MCF 10A (cell line): ENCODE results near the gene MXD4. TPM values are rescaled to one million over a fixed set of nuclear protein-coding genes. Genes with fewer than 3 reads are reported as not detected.

Experiments
- BruUV-seq: library from RNA; stranded (reverse); fragments of 400-500 nt; replicated peaks from 2 replicates; lab custom pipeline; 2021; lab: Mats Ljungman, UMichigan
- CTCF ChIA-PET: fragments of 300-600 bp; sonication (Branson Sonifier 250); formaldehyde crosslinking; extraction: SDS; loops from one replicate; lab custom pipeline; 2021; ENCODE audit warnings: antibody characterized with exemption, inconsistent platforms; lab: Yijun Ruan, JAX
- POLR2A ChIA-PET: fragments of 300-600, 350-650 bp; sonication (Branson Sonifier 250); formaldehyde crosslinking; extraction: SDS; loops from one replicate; lab custom pipeline; 2020; ENCODE audit warnings: antibody characterized with exemption, inconsistent platforms; lab: Yijun Ruan, JAX
- DNase-seq: peaks from one replicate; pipeline ENCODE4 v3.0.0-alpha.2; 2018; ENCODE audit not compliant: unreplicated experiment
- H3K27ac Mint-ChIP-seq: one replicate; pipeline ENCODE4 v1.8.0; 2022; ENCODE audit warnings: mild to moderate bottlenecking, low read depth, mixed read lengths; ENCODE audit not compliant: unreplicated experiment
- H3K27me3 Mint-ChIP-seq: one replicate; pipeline ENCODE4 v1.8.0; 2022; ENCODE audit warnings: mixed read lengths; ENCODE audit not compliant: insufficient read depth, unreplicated experiment
- H3K36me3 Mint-ChIP-seq: one replicate; pipeline ENCODE4 v1.8.0; 2022; ENCODE audit warnings: mild to moderate bottlenecking, moderate library complexity, mixed read lengths; ENCODE audit not compliant: insufficient read depth, unreplicated experiment
- H3K4me1 Mint-ChIP-seq: one replicate; pipeline ENCODE4 v1.8.0; 2022; ENCODE audit warnings: mixed read lengths; ENCODE audit not compliant: insufficient read depth, unreplicated experiment
- H3K4me3 Mint-ChIP-seq: one replicate; pipeline ENCODE4 v1.8.0; 2022; ENCODE audit warnings: mild to moderate bottlenecking, moderate library complexity, mixed read lengths; ENCODE audit not compliant: unreplicated experiment
- H3K9me3 Mint-ChIP-seq: one replicate; pipeline ENCODE4 v1.8.0; 2022; ENCODE audit warnings: mixed read lengths; ENCODE audit not compliant: unreplicated experiment
- CTCF ChIP-seq: fragments of 200-600 bp; IDR thresholded peaks from one replicate; pipeline ENCODE4 v1.8.0; 2022; ENCODE audit warnings: antibody characterized with exemption, mild to moderate bottlenecking; ENCODE audit not compliant: unreplicated experiment
- intact Hi-C: fragments of 100-400 bp; cut with micrococcal nuclease; formaldehyde crosslinking; loops from 2 replicates; pipeline ENCODE4 v1.14.1; 2022
- total RNA-seq: library from RNA; stranded (reverse); gene quantifications from 2 replicates; pipeline ENCODE4 v1.2.3, GENCODE V29; 2022

Gene MXD4
- total RNA-seq, 1 experiment from 2014 or later = 50.2 TPM

GRCh38 chr4:2220016-2220630 lies 41.8 kb downstream of the MXD4 start:
- DNase-seq = peak; percentile 78
- POLR2A ChIA-PET = interaction anchor here (0.8 to 1.8 kb wide), 7 partner anchors 12 to 405 kb away, joined by 3 to 11 read pairs (median 4); partner anchors contain the start of genes CFAP99 and RNF4
- intact Hi-C loops = loop anchor here (1.0 kb wide), 3 partner anchors 134 to 242 kb away; no protein-coding TSS in a partner anchor
- TF ChIP-seq CTCF = peak; percentile 90
- Mint-ChIP-seq H3K27me3 (no peaks in the 10 kb centered on the region), H3K9me3 (no peaks in the 10 kb centered on the region), H3K36me3 (peaks cover 13% of the 10 kb centered on the region), H3K27ac (peak overlapping the region; percentile 21), H3K4me1 (peaks cover 8% of the 10 kb centered on the region), H3K4me3 (no peak overlapping the region)
- CTCF ChIA-PET = interaction anchor here (0.6 to 4.0 kb wide), 29 partner anchors 11 to 598 kb away, joined by 3 to 46 read pairs (median 4); partner anchors contain the start of genes HAUS3, POLN and RNF4
- BruUV-seq = no TSS peak

GRCh38 chr4:2219233-2219760 lies 42.6 kb downstream of the MXD4 start:
- BruUV-seq = no TSS peak
- TF ChIP-seq CTCF = no peak
- POLR2A ChIA-PET = interaction anchor here (1.2 to 1.8 kb wide), 4 partner anchors 12 to 250 kb away, joined by 4 to 11 read pairs (median 6); partner anchors contain the start of gene RNF4
- Mint-ChIP-seq H3K9me3 (no peaks in the 10 kb centered on the region), H3K36me3 (peaks cover 13% of the 10 kb centered on the region), H3K27me3 (no peaks in the 10 kb centered on the region), H3K4me1 (peaks cover 8% of the 10 kb centered on the region), H3K4me3 (no peak overlapping the region), H3K27ac (peak overlapping the region; percentile 21)
- CTCF ChIA-PET = interaction anchor here (0.6 to 4.0 kb wide), 16 partner anchors 12 to 365 kb away, joined by 3 to 46 read pairs (median 5); partner anchors contain the start of genes HAUS3, POLN and RNF4
- no peak for DNase-seq
- intact Hi-C loops = no loop called here

GRCh38 chr4:2218436-2218835 lies 43.5 kb downstream of the MXD4 start:
- Mint-ChIP-seq H3K4me1 (peaks cover 8% of the 10 kb centered on the region), H3K9me3 (no peaks in the 10 kb centered on the region), H3K4me3 (no peak overlapping the region), H3K36me3 (peaks cover 11% of the 10 kb centered on the region), H3K27me3 (no peaks in the 10 kb centered on the region), H3K27ac (no peak overlapping the region)
- CTCF ChIA-PET = interaction anchor here (0.5 to 4.0 kb wide), 6 partner anchors 13 to 405 kb away, joined by 3 to 46 read pairs (median 4); no protein-coding TSS in a partner anchor
- no peak for DNase-seq
- intact Hi-C loops = no loop called here
- TF ChIP-seq CTCF = no peak
- no TSS peak for BruUV-seq
- POLR2A ChIA-PET = no interaction called here

- H3K27ac Mint-ChIP-seq = no peak overlapping the region
- no TSS peak for BruUV-seq
- intact Hi-C loops = no loop called here
- POLR2A ChIA-PET = no interaction called here
- H3K4me1 Mint-ChIP-seq = peaks cover 8% of the 10 kb centered on the region
- H3K36me3 Mint-ChIP-seq = peaks cover 4% of the 10 kb centered on the region
- CTCF ChIA-PET = interaction anchor here (0.5 to 1.4 kb wide), 8 partner anchors 8 to 378 kb away, joined by 3 to 4 read pairs (median 3); no protein-coding TSS in a partner anchor
- no peaks in the 10 kb centered on the region for H3K9me3 Mint-ChIP-seq
- TF ChIP-seq CTCF = no peak
- no peak for DNase-seq
- H3K27me3 Mint-ChIP-seq = no peaks in the 10 kb centered on the region
- no peak overlapping the region for H3K4me3 Mint-ChIP-seq
Measured at GRCh38 chr4:2217726-2218125, 44.2 kb downstream of the MXD4 start.
